Measurements from ENCODE around the gene CMYA5.

CMYA5 gene

GRCh38 chr5:79787448-79787847 lies 97.8 kb downstream of the CMYA5 start:
- no peaks in the 10 kb centered on the region for H3K36me3 ChIP-seq (ENCODE audit: control insufficient read depth in 5 of 5, insufficient read depth in 5 of 5, low read length in 5 of 5)
- H3K27ac ChIP-seq (ENCODE audit: low read depth, low read length): no peak overlapping the region
- no peak overlapping the region for H3K4me3 ChIP-seq (ENCODE audit: low read depth in 1 of 5, low read length in 5 of 5)
- H3K9me3 ChIP-seq (ENCODE audit: control insufficient read depth in 5 of 5, low read length in 5 of 5): no peaks in the 10 kb centered on the region
- peaks cover 0 to 4% (median 0%) of the 10 kb centered on the region in 5 donors for H3K4me1 ChIP-seq (ENCODE audit: control insufficient read depth in 5 of 5, insufficient read depth in 5 of 5, low read length in 5 of 5)
- H3K27me3 ChIP-seq (ENCODE audit: control insufficient read depth in 5 of 5, insufficient read depth in 4 of 5, low read length in 5 of 5): no peaks in the 10 kb centered on the region
- no peak overlapping the region for H3K9ac ChIP-seq (ENCODE audit: low read length in 5 of 5)

GRCh38 chr5:79791843-79792242 lies 102.2 kb downstream of the CMYA5 start:
- Histone ChIP-seq H3K9me3 (ENCODE audit: control insufficient read depth in 5 of 5, low read length in 5 of 5) (no peaks in the 10 kb centered on the region), H3K9ac (ENCODE audit: low read length in 5 of 5) (no peak overlapping the region), H3K27me3 (ENCODE audit: control insufficient read depth in 5 of 5, insufficient read depth in 4 of 5, low read length in 5 of 5) (no peaks in the 10 kb centered on the region), H3K36me3 (ENCODE audit: control insufficient read depth in 5 of 5, insufficient read depth in 5 of 5, low read length in 5 of 5) (no peaks in the 10 kb centered on the region), H3K27ac (ENCODE audit: low read depth, low read length) (no peak overlapping the region), H3K4me1 (ENCODE audit: control insufficient read depth in 5 of 5, insufficient read depth in 5 of 5, low read length in 5 of 5) (peaks cover 0 to 14% (median 5%) of the 10 kb centered on the region in 5 donors), H3K4me3 (ENCODE audit: low read depth in 1 of 5, low read length in 5 of 5) (no peak overlapping the region)

GRCh38 chr5:79792463-79792862 lies 102.8 kb downstream of the CMYA5 start:
- Histone ChIP-seq H3K36me3 (ENCODE audit: control insufficient read depth in 5 of 5, insufficient read depth in 5 of 5, low read length in 5 of 5) (no peaks in the 10 kb centered on the region), H3K9me3 (ENCODE audit: control insufficient read depth in 5 of 5, low read length in 5 of 5) (no peaks in the 10 kb centered on the region), H3K9ac (ENCODE audit: low read length in 5 of 5) (no peak overlapping the region), H3K4me3 (ENCODE audit: low read depth in 1 of 5, low read length in 5 of 5) (no peak overlapping the region), H3K27me3 (ENCODE audit: control insufficient read depth in 5 of 5, insufficient read depth in 4 of 5, low read length in 5 of 5) (no peaks in the 10 kb centered on the region), H3K27ac (ENCODE audit: low read depth, low read length) (no peak overlapping the region), H3K4me1 (ENCODE audit: control insufficient read depth in 5 of 5, insufficient read depth in 5 of 5, low read length in 5 of 5) (peaks cover 0 to 12% (median 5%) of the 10 kb centered on the region in 5 donors)

- Histone ChIP-seq H3K27ac (ENCODE audit: low read depth, low read length) (no peak overlapping the region), H3K4me3 (ENCODE audit: low read depth in 1 of 5, low read length in 5 of 5) (no peak overlapping the region), H3K9ac (ENCODE audit: low read length in 5 of 5) (no peak overlapping the region), H3K9me3 (ENCODE audit: control insufficient read depth in 5 of 5, low read length in 5 of 5) (no peaks in the 10 kb centered on the region), H3K4me1 (ENCODE audit: control insufficient read depth in 5 of 5, insufficient read depth in 5 of 5, low read length in 5 of 5) (peaks cover 0 to 9% (median 5%) of the 10 kb centered on the region in 5 donors), H3K27me3 (ENCODE audit: control insufficient read depth in 5 of 5, insufficient read depth in 4 of 5, low read length in 5 of 5) (no peaks in the 10 kb centered on the region), H3K36me3 (ENCODE audit: control insufficient read depth in 5 of 5, insufficient read depth in 5 of 5, low read length in 5 of 5) (no peaks in the 10 kb centered on the region)
These were observed 103.7 kb downstream of the CMYA5 start for GRCh38 chr5:79793304-79793703.

GRCh38 chr5:79793722-79794121 lies 104.1 kb downstream of the CMYA5 start:
- Histone ChIP-seq H3K4me1 (ENCODE audit: control insufficient read depth in 5 of 5, insufficient read depth in 5 of 5, low read length in 5 of 5) (peaks cover 0 to 9% (median 5%) of the 10 kb centered on the region in 5 donors), H3K9ac (ENCODE audit: low read length in 5 of 5) (no peak overlapping the region), H3K27me3 (ENCODE audit: control insufficient read depth in 5 of 5, insufficient read depth in 4 of 5, low read length in 5 of 5) (no peaks in the 10 kb centered on the region), H3K27ac (ENCODE audit: low read depth, low read length) (no peak overlapping the region), H3K36me3 (ENCODE audit: control insufficient read depth in 5 of 5, insufficient read depth in 5 of 5, low read length in 5 of 5) (no peaks in the 10 kb centered on the region), H3K9me3 (ENCODE audit: control insufficient read depth in 5 of 5, low read length in 5 of 5) (no peaks in the 10 kb centered on the region), H3K4me3 (ENCODE audit: low read depth in 1 of 5, low read length in 5 of 5) (no peak overlapping the region)

GRCh38 chr5:79794347-79794746 lies 104.7 kb downstream of the CMYA5 start:
- Histone ChIP-seq H3K4me3 (ENCODE audit: low read depth in 1 of 5, low read length in 5 of 5) (no peak overlapping the region), H3K27ac (ENCODE audit: low read depth, low read length) (no peak overlapping the region), H3K9me3 (ENCODE audit: control insufficient read depth in 5 of 5, low read length in 5 of 5) (no peaks in the 10 kb centered on the region), H3K4me1 (ENCODE audit: control insufficient read depth in 5 of 5, insufficient read depth in 5 of 5, low read length in 5 of 5) (peaks cover 0 to 9% (median 5%) of the 10 kb centered on the region in 5 donors), H3K9ac (ENCODE audit: low read length in 5 of 5) (no peak overlapping the region), H3K36me3 (ENCODE audit: control insufficient read depth in 5 of 5, insufficient read depth in 5 of 5, low read length in 5 of 5) (no peaks in the 10 kb centered on the region), H3K27me3 (ENCODE audit: control insufficient read depth in 5 of 5, insufficient read depth in 4 of 5, low read length in 5 of 5) (no peaks in the 10 kb centered on the region)

GRCh38 chr5:79795764-79796398 lies 106.2 kb downstream of the CMYA5 start:
- no peak overlapping the region for H3K27ac ChIP-seq (ENCODE audit: low read depth, low read length)
- no peaks in the 10 kb centered on the region for H3K36me3 ChIP-seq (ENCODE audit: control insufficient read depth in 5 of 5, insufficient read depth in 5 of 5, low read length in 5 of 5)
- H3K9me3 ChIP-seq (ENCODE audit: control insufficient read depth in 5 of 5, low read length in 5 of 5): no peaks in the 10 kb centered on the region
- H3K9ac ChIP-seq (ENCODE audit: low read length in 5 of 5): no peak overlapping the region
- H3K27me3 ChIP-seq (ENCODE audit: control insufficient read depth in 5 of 5, insufficient read depth in 4 of 5, low read length in 5 of 5): no peaks in the 10 kb centered on the region
- H3K4me3 ChIP-seq (ENCODE audit: low read depth in 1 of 5, low read length in 5 of 5): no peak overlapping the region
- H3K4me1 ChIP-seq (ENCODE audit: control insufficient read depth in 5 of 5, insufficient read depth in 5 of 5, low read length in 5 of 5): peaks cover 0 to 9% (median 5%) of the 10 kb centered on the region in 5 donors

- H3K27me3 ChIP-seq (ENCODE audit: control insufficient read depth in 5 of 5, insufficient read depth in 4 of 5, low read length in 5 of 5): no peaks in the 10 kb centered on the region
- no peak overlapping the region for H3K27ac ChIP-seq (ENCODE audit: low read depth, low read length)
- H3K9ac ChIP-seq (ENCODE audit: low read length in 5 of 5): no peak overlapping the region
- H3K4me1 ChIP-seq (ENCODE audit: control insufficient read depth in 5 of 5, insufficient read depth in 5 of 5, low read length in 5 of 5): peaks cover 0 to 29% (median 10%) of the 10 kb centered on the region in 5 donors
- H3K36me3 ChIP-seq (ENCODE audit: control insufficient read depth in 5 of 5, insufficient read depth in 5 of 5, low read length in 5 of 5): no peaks in the 10 kb centered on the region
- no peak overlapping the region for H3K4me3 ChIP-seq (ENCODE audit: low read depth in 1 of 5, low read length in 5 of 5)
- H3K9me3 ChIP-seq (ENCODE audit: control insufficient read depth in 5 of 5, low read length in 5 of 5): no peaks in the 10 kb centered on the region
These were observed 109.4 kb downstream of the CMYA5 start for GRCh38 chr5:79798893-79799590.

- Histone ChIP-seq H3K9me3 (ENCODE audit: control insufficient read depth in 5 of 5, low read length in 5 of 5) (no peaks in the 10 kb centered on the region), H3K9ac (ENCODE audit: low read length in 5 of 5) (no peak overlapping the region), H3K4me1 (ENCODE audit: control insufficient read depth in 5 of 5, insufficient read depth in 5 of 5, low read length in 5 of 5) (peaks cover 0 to 23% (median 5%) of the 10 kb centered on the region in 5 donors), H3K27me3 (ENCODE audit: control insufficient read depth in 5 of 5, insufficient read depth in 4 of 5, low read length in 5 of 5) (no peaks in the 10 kb centered on the region), H3K27ac (ENCODE audit: low read depth, low read length) (no peak overlapping the region), H3K4me3 (ENCODE audit: low read depth in 1 of 5, low read length in 5 of 5) (peak overlapping the region in 1 of 5 donors; percentile 9), H3K36me3 (ENCODE audit: control insufficient read depth in 5 of 5, insufficient read depth in 5 of 5, low read length in 5 of 5) (no peaks in the 10 kb centered on the region)
These were observed 111.6 kb downstream of the CMYA5 start for GRCh38 chr5:79800979-79801827.

- no peak overlapping the region for H3K9ac ChIP-seq (ENCODE audit: low read length in 5 of 5)
- no peaks in the 10 kb centered on the region for H3K9me3 ChIP-seq (ENCODE audit: control insufficient read depth in 5 of 5, low read length in 5 of 5)
- H3K4me3 ChIP-seq (ENCODE audit: low read depth in 1 of 5, low read length in 5 of 5): no peak overlapping the region
- H3K27ac ChIP-seq (ENCODE audit: low read depth, low read length): peak overlapping the region; percentile 3
- peaks cover 0 to 23% (median 5%) of the 10 kb centered on the region in 5 donors for H3K4me1 ChIP-seq (ENCODE audit: control insufficient read depth in 5 of 5, insufficient read depth in 5 of 5, low read length in 5 of 5)
- H3K36me3 ChIP-seq (ENCODE audit: control insufficient read depth in 5 of 5, insufficient read depth in 5 of 5, low read length in 5 of 5): no peaks in the 10 kb centered on the region
- no peaks in the 10 kb centered on the region for H3K27me3 ChIP-seq (ENCODE audit: control insufficient read depth in 5 of 5, insufficient read depth in 4 of 5, low read length in 5 of 5)
These were observed 112.8 kb downstream of the CMYA5 start for GRCh38 chr5:79802406-79802805.

Measured in subcutaneous abdominal adipose tissue (tissue), 5 donors.